Activated T-cell treated with anti-CD3 and anti-CD28 coated beads for 1 hour (primary cell): ENCODE results near the gene PDE6B.
"Not testable (repeated sequence)": the region's sequence is repeated elsewhere in the genome, so short reads cannot be mapped to it uniquely, and the experiment has no call there.

Source experiments
- DNase-seq: peaks from one replicate; pipeline ENCODE4 v3.0.0-alpha.2; 2020; ENCODE audit warnings: low read depth

The PDE6B gene

DNA sequence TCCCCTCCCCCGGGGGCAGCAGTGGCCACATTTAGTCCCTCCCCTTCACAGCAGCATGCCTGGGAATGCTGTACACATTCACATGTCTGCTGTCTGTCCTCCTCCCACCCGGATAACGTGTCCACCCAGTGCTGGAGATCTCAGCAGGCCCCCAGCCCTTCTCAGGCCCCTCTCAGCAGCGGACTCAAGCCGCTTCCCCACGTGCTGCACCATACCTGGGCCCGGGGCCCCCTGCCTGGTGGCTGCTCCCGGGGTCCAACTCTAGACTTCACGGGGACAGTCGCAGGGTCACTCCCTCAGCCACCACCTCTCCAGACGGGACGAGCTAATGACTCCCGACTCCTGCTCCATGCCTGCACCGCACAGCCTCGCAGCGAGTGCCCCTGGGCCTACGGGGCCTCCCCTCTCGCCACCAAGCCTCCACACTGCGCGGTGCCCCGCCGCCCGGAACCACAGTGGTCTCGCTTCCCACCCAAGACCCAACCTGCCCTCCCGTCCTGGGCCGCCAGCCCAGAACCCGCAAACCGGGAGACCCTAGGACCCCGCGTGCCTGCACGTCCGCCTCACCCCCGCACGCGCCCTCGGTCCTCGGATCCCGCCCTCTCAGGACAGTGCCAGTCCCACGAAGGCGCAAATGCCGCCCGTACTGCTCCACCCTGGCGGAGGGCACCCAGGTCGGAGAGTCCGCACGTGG lies 79.0 kb downstream of the PDE6B start:
- no peak for DNase-seq

- DNase-seq: no peak
Measured at GRCh38 chr4:704971-705277, 79.6 kb downstream of the PDE6B start.

- peak; percentile 96 for DNase-seq
Measured at GRCh38 chr4:705278-706082, 80.1 kb downstream of the PDE6B start, which contains the start of gene PCGF3. Gene PCGF3 (plus strand): TSS chr4:705832. CDS start chr4:733681, 27,849 bp downstream.

- not testable (repeated sequence) for DNase-seq
Measured at GRCh38 chr4:706083-706633, 80.8 kb downstream of the PDE6B start.

GRCh38 chr4:706834-707598 lies 81.6 kb downstream of the PDE6B start:
- no peak for DNase-seq

DNA sequence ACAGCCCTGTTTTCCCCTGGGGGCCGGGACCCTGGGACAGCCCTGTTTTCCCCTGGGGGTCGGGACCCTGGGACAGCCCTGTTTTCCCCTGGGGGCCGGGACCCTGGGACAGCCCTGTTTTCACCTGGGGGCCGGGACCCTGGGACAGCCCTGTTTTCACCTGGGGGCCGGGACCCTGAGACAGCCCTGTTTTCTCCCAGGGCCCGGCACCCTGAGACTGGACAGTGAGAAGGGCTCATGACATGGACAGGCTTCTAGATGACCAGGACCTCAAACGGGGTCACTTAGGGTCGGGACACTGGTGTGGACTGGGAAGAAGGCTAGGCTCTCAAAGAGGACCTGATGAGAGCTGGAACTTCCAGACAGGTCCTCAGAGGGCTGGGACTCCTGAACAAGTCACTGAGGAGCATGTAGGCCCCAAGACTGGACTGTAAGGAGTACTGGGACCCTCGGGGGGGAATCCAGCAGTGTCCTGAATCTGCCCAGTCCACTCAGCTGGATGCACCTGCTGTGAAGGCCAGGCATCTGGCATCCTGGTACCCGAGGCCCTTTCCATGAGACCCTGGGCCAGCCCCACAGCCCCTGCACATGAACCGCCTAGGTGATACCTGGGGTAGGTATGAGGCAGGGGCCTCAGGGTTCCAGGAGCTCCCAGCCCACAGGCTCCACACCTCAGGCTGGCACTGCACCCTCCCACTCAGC lies 82.7 kb downstream of the PDE6B start:
- no peak for DNase-seq

GRCh38 chr4:708631-708933 lies 83.2 kb downstream of the PDE6B start:
- DNase-seq: no peak

GRCh38 chr4:709348-709747 lies 84.0 kb downstream of the PDE6B start:
- DNase-seq: no peak

DNA sequence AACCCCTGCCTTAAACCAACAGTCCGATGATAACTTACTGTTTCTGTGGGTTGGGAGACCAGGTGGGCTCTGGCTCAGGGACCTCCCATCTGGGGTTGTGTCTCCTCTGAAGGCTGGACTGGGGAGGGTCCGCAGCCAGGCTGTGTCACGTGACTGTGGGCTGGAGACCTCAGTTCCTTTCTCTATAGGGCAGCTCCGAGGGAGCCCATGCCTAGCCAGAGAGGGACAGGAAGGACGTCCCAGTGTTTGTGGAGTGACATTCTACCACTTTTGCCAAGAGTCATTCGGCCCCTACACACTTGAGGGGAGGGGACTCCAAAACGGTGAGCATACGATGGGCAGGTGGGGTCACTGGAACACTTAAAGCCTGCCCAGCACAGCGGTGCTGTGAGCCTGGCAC lies 84.7 kb downstream of the PDE6B start:
- no peak for DNase-seq

GRCh38 chr4:710916-711315 lies 85.5 kb downstream of the PDE6B start:
- DNase-seq: no peak

- no peak for DNase-seq
Measured at GRCh38 chr4:712093-712492, 86.7 kb downstream of the PDE6B start.

DNA sequence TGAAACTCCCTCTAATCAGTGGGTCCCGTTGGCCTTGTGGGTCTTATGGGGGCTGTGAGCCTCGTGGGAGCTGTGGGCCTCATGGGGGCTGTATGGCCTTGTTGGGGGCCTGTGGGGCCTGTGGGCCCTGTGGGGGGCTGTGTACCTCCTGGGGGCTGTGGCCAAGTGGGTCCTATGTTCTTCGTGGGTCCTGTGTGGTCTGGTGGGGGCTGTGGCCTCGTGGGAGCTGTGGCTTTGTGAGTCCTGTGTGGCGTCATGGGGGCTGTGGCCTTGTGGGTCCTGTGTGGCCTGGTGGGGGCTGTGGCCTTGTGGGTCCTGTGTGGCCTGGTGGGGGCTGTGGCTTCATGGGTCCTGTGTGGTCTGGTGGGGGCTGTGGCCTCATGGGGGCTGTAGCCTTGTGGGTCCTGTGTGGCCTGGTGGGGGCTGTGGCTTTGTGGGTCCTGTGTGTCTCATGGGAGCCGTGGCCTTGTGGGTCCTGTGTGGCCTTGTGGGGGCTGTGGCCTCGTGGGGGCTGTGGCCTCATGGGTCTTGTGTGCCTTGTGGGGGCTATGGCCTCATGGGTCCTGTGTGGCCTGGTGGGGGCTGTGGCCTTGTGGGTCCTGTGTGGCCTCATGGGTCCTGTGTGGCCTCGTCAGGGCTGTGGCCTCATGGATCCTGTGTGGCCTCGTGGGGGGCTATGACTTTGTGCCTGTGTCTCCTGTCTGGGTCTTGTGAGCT lies 87.7 kb downstream of the PDE6B start:
- no peak for DNase-seq

DNA sequence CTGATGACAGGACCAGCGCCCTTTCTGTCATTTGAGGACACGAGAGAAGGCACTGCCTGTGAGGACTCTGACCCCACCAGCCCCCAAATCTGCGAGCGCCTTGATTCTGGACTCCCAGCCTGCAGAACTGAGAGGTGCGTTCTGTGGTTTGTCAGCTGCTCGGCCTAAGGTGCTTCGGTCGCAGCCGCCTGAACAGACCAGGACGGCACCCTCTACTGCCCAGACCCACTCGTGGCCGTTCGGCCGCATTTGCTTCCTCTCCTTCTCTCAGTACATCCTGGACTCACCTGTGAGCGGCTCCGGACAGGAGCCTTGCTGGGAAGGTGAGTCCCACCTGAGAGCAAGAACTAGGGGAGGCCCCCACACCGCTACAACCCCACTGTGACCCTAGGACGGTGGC lies 88.7 kb downstream of the PDE6B start:
- DNase-seq: no peak

- no peak for DNase-seq
Measured at GRCh38 chr4:717601-718320, 92.4 kb downstream of the PDE6B start.

GRCh38 chr4:718460-718859 lies 93.1 kb downstream of the PDE6B start:
- DNase-seq: no peak
